Sigmoid colon (tissue), 7 donors: ENCODE data around the gene FMO4. TPM values are rescaled to one million over a fixed set of nuclear protein-coding genes. Genes with fewer than 3 reads are reported as not detected.
"Not testable (repeated sequence)": the region's sequence is repeated elsewhere in the genome, so short reads cannot be mapped to it uniquely, and the experiment has no call there.

Source experiments
- DNase-seq: peaks from one replicate; pipeline ENCODE4 v3.0.0-alpha.2; 2019
- H3K27ac ChIP-seq, 4 donors: fragments of 200-600 bp; sonication (generic); one replicate each; pipeline ENCODE4 v1.5.1; 2016 to 2019; ENCODE audit warnings: mild to moderate bottlenecking in 1 of 4
- H3K27me3 ChIP-seq, 3 donors: fragments of 200-600 bp; sonication (generic); one replicate each; pipeline ENCODE4 v1.5.1; 2019; ENCODE audit warnings: mild to moderate bottlenecking in 1 of 3
- H3K36me3 ChIP-seq, 4 donors: fragments of 200-600 bp; sonication (generic); one replicate each; pipeline ENCODE4 v1.5.1; 2016 to 2019
- H3K4me1 ChIP-seq, 4 donors: fragments of 200-600 bp; sonication (generic); one replicate each; pipeline ENCODE4 v1.5.1; 2017 to 2019
- H3K4me3 ChIP-seq, 4 donors: fragments of 200-600 bp; sonication (generic); one replicate each; pipeline ENCODE4 v1.5.1; 2017 to 2019; ENCODE audit warnings: mild to moderate bottlenecking in 2 of 4, moderate library complexity in 1 of 4
- H3K9me3 ChIP-seq, 4 donors: fragments of 200-600 bp in 3 of 4; sonication (generic) in 3 of 4; one replicate each; pipeline versions ENCODE4 v1.5.1 to v1.6.1; 2013 to 2019
- CTCF ChIP-seq, 4 experiments: fragments of 450-650 bp in 3 of 4; fragments of 200-600 bp in 1 of 4; IDR thresholded peaks; one replicate each; pipeline ENCODE4 v1.5.1; 2016 to 2019; ENCODE audit warnings: antibody characterized with exemption in 4 of 4, mild to moderate bottlenecking in 3 of 4, moderate library complexity in 2 of 4
- EP300 ChIP-seq, 4 donors: sonication (generic); formaldehyde crosslinking; IDR thresholded peaks; one replicate each; pipeline ENCODE4 v1.6.1; 2017; ENCODE audit warnings: antibody characterized with exemption in 4 of 4
- POLR2A ChIP-seq, 2 donors: fragments of 450-650 bp; IDR thresholded peaks; one replicate each; pipeline ENCODE4 v1.6.1; 2016; ENCODE audit warnings: antibody characterized with exemption in 2 of 2, mild to moderate bottlenecking in 2 of 2, moderate library complexity in 2 of 2
- POLR2AphosphoS5 ChIP-seq, 4 donors: sonication (generic); formaldehyde crosslinking; IDR thresholded peaks; one replicate each; pipeline ENCODE4 v1.6.1; 2017; ENCODE audit warnings: antibody characterized with exemption in 4 of 4
- WGBS, 2 donors: extraction: QIAGEN DNeasy Blood & Tissue Kit; methylation state at CpG; one replicate each; pipeline ENCODE4 v1.1.7; 2013; 5-methylcytosine and 5-hydroxymethylcytosine counted together
- intact Hi-C: fragments of 100-400 bp; cut with DNase I; formaldehyde crosslinking; loops from one replicate; pipeline ENCODE4 v1.15.1; 2023
- polyA plus RNA-seq, 3 donors: library from polyadenylated mRNA; stranded (reverse); fragments of 200-250 nt; gene quantifications; one replicate each; pipeline ENCODE4 v1.2.3, GENCODE V29; 2013
- total RNA-seq, 4 donors: library from RNA; depleted of rRNA; stranded (reverse); fragments of >200 nt; gene quantifications; one replicate each; pipeline ENCODE4 v1.1.0, GENCODE V29; 2016
- donor health status: healthy with polysubstance abuse.
- donor health status: Bipolar disorder and iron deficiency.
- donor health status: healthy.

Gene FMO4
- total and polyA plus RNA-seq, 7 donors, result 2.0 to 13.9 (median 4.3) TPM

- Histone ChIP-seq H3K9me3 (no peaks in the 10 kb centered on the region), H3K27ac (no peak overlapping the region), H3K4me3 (no peak overlapping the region), H3K36me3 (no peaks in the 10 kb centered on the region), H3K27me3 (no peaks in the 10 kb centered on the region), H3K4me1 (no peaks in the 10 kb centered on the region)
- no peak for DNase-seq
- WGBS, 2 donors, result 76 to 96% methylated on average over 3 of the region's 3 CpGs
- intact Hi-C loops, result no loop called here
- TF ChIP-seq POLR2A (IDR thresholded peaks at IDR 0.05), result no peak
- TF ChIP-seq CTCF (IDR thresholded peaks at IDR 0.05), result no peak
- TF ChIP-seq EP300 (IDR thresholded peaks at IDR 0.05), result no peak
- TF ChIP-seq POLR2AphosphoS5 (IDR thresholded peaks at IDR 0.05), result no peak
These were observed 38.0 kb downstream of the FMO4 start for GRCh38 chr1:171351961-171352360.

DNA sequence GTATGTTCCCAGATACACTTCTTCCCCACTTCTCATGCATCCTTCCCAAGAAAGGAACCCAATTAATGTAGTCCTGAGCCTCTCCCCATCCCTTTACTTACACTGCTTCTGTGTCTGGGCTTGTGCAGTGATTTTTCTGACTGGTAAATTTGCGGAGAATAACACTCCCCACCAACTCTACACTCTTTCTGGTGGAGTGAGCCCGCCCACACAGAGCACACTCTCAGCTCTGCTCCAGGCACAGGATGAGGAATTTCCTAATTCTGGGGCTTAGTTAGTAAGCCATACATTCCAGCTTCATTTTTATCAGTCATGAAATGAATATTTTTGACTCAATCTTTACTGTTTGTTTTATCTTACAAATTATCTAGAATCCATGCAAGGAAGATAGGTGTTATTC lies 38.6 kb downstream of the FMO4 start:
- intact Hi-C loops, result no loop called here
- TF ChIP-seq POLR2A (IDR thresholded peaks at IDR 0.05) (no peak), CTCF (IDR thresholded peaks at IDR 0.05) (no peak), POLR2AphosphoS5 (IDR thresholded peaks at IDR 0.05) (no peak), EP300 (IDR thresholded peaks at IDR 0.05) (no peak)
- no peaks in the 10 kb centered on the region for H3K4me1 ChIP-seq
- H3K36me3 ChIP-seq, result no peaks in the 10 kb centered on the region
- no peak overlapping the region for H3K4me3 ChIP-seq
- DNase-seq, result no peak
- H3K27me3 ChIP-seq, result no peaks in the 10 kb centered on the region
- H3K9me3 ChIP-seq, result no peaks in the 10 kb centered on the region
- no peak overlapping the region for H3K27ac ChIP-seq
- WGBS, 2 donors, result 86 to 92% methylated on average over 2 of the region's 2 CpGs

- Histone ChIP-seq H3K27ac (no peak overlapping the region), H3K36me3 (no peaks in the 10 kb centered on the region)
- intact Hi-C loops, result no loop called here
These were observed 41.7 kb downstream of the FMO4 start for GRCh38 chr1:171355727-171356126.

GRCh38 chr1:171357179-171357578 lies 43.2 kb downstream of the FMO4 start:
- no peak for TF ChIP-seq POLR2AphosphoS5 (IDR thresholded peaks at IDR 0.05)
- no peak overlapping the region for H3K4me3 ChIP-seq
- H3K27ac ChIP-seq, result no peak overlapping the region
- no peaks in the 10 kb centered on the region for H3K27me3 ChIP-seq
- intact Hi-C loops, result no loop called here
- H3K4me1 ChIP-seq, result no peaks in the 10 kb centered on the region
- 72 to 78% methylated on average over 4 of the region's 4 CpGs for WGBS, 2 donors
- no peak for DNase-seq
- no peaks in the 10 kb centered on the region for H3K9me3 ChIP-seq
- H3K36me3 ChIP-seq, result no peaks in the 10 kb centered on the region

More at GRCh38 chr1:171355727-171356126, 41.7 kb downstream of the FMO4 start:
- Histone ChIP-seq H3K4me1 (no peaks in the 10 kb centered on the region), H3K27me3 (no peaks in the 10 kb centered on the region), H3K9me3 (no peaks in the 10 kb centered on the region), H3K4me3 (no peak overlapping the region)
- TF ChIP-seq EP300 (IDR thresholded peaks at IDR 0.05), result no peak
- TF ChIP-seq POLR2A (IDR thresholded peaks at IDR 0.05), result no peak
- TF ChIP-seq POLR2AphosphoS5 (IDR thresholded peaks at IDR 0.05), result no peak
- no peak for TF ChIP-seq CTCF (IDR thresholded peaks at IDR 0.05)
- 93% methylated on average over 3 of the region's 3 CpGs for WGBS, 2 donors
- no peak for DNase-seq

DNA sequence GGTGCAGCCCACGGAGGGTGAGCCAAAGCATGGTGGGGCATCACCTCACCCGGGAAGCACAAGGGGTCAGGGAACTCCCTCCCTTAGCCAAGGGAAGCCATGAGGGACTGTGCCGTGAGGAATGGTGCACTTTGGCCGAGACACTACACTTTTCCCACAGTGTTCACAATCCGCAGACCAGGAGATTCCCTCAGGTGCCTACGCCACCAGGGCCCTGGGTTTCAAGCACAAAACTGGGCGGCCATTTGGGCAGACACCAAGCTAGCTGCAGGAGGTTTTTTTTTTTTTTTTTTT lies 45.3 kb downstream of the FMO4 start:
- DNase-seq, H3K4me3 ChIP-seq, H3K36me3 ChIP-seq, H3K27ac ChIP-seq, H3K4me1 ChIP-seq, H3K9me3 ChIP-seq, intact Hi-C loops, H3K27me3 ChIP-seq: not testable (repeated sequence)
- WGBS, 2 donors, result 46 to 82% methylated on average over 7 of the region's 7 CpGs

GRCh38 chr1:171359731-171360527 lies 45.9 kb downstream of the FMO4 start:
- H3K9me3 ChIP-seq, H3K27me3 ChIP-seq, DNase-seq, H3K27ac ChIP-seq, intact Hi-C loops, H3K36me3 ChIP-seq, H3K4me1 ChIP-seq, H3K4me3 ChIP-seq: not testable (repeated sequence)
- WGBS, 2 donors, result 80 to 87% methylated on average over 9 of the region's 9 CpGs
